Osteoblast (primary cell): ENCODE data around the gene TOP1. TPM values are rescaled to one million over a fixed set of nuclear protein-coding genes. Genes with fewer than 3 reads are reported as not detected.

ENCODE experiments used
- DNase-seq: peaks from one replicate; pipeline ENCODE4 v3.0.0; 2011; ENCODE audit warnings: low spot score, mixed read lengths; ENCODE audit not compliant: insufficient read length; ENCODE audit errors: missing footprints
- H2AFZ ChIP-seq: 2 replicates; pipeline ENCODE4 v1.6.0; 2011; ENCODE audit warnings: mild to moderate bottlenecking, low read length
- H3K27ac ChIP-seq: 2 replicates; pipeline ENCODE4 v1.5.1; 2011; ENCODE audit warnings: mild to moderate bottlenecking, low read depth, low read length, moderate library complexity
- H3K27me3 ChIP-seq: 2 replicates; pipeline ENCODE4 v1.6.0; 2012; ENCODE audit warnings: mild to moderate bottlenecking, control low read depth, inconsistent platforms, low read length, moderate library complexity; ENCODE audit not compliant: insufficient read depth
- H3K36me3 ChIP-seq: 2 replicates; pipeline ENCODE4 v1.5.1; 2011; ENCODE audit warnings: mild to moderate bottlenecking, low read length, control low read depth, moderate library complexity; ENCODE audit not compliant: insufficient read depth
- H3K4me1 ChIP-seq: 2 replicates; pipeline ENCODE4 v1.5.1; 2011; ENCODE audit warnings: mild to moderate bottlenecking, low read length, control low read depth, moderate library complexity; ENCODE audit not compliant: insufficient read depth
- H3K4me2 ChIP-seq: 2 replicates; pipeline ENCODE4 v1.6.0; 2011; ENCODE audit warnings: mild to moderate bottlenecking, low read length; ENCODE audit not compliant: insufficient read depth
- H3K4me3 ChIP-seq: fragments of 200-600 bp; sonication (generic); 3 replicates; pipeline ENCODE4 v1.5.1; 2012; ENCODE audit warnings: mild to moderate bottlenecking, low read length, inconsistent platforms; ENCODE audit not compliant: insufficient read depth
- H3K79me2 ChIP-seq: 2 replicates; pipeline ENCODE4 v1.6.0; 2012; ENCODE audit warnings: mild to moderate bottlenecking, low read length, control low read depth, inconsistent platforms; ENCODE audit not compliant: insufficient read depth
- H3K9me3 ChIP-seq: 2 replicates; pipeline ENCODE4 v1.5.1; 2011; ENCODE audit warnings: low read depth, low read length, control low read depth
- H4K20me1 ChIP-seq: 2 replicates; pipeline ENCODE4 v1.6.0; 2012; ENCODE audit warnings: mild to moderate bottlenecking, low read length, control low read depth; ENCODE audit not compliant: insufficient read depth
- CTCF ChIP-seq: IDR thresholded peaks from 2 replicates; pipeline ENCODE4 v1.5.1; 2011; ENCODE audit warnings: mild to moderate bottlenecking, low read depth, low read length, moderate library complexity; ENCODE audit errors: extremely low read depth
- total RNA-seq: library from RNA; depleted of rRNA; stranded (reverse); fragments of >200 nt; gene quantifications from 2 replicates; pipeline ENCODE4 v1.2.3, GENCODE V29; 2012

TOP1 gene
- total RNA-seq, 1 donor: 10.5 TPM

DNA sequence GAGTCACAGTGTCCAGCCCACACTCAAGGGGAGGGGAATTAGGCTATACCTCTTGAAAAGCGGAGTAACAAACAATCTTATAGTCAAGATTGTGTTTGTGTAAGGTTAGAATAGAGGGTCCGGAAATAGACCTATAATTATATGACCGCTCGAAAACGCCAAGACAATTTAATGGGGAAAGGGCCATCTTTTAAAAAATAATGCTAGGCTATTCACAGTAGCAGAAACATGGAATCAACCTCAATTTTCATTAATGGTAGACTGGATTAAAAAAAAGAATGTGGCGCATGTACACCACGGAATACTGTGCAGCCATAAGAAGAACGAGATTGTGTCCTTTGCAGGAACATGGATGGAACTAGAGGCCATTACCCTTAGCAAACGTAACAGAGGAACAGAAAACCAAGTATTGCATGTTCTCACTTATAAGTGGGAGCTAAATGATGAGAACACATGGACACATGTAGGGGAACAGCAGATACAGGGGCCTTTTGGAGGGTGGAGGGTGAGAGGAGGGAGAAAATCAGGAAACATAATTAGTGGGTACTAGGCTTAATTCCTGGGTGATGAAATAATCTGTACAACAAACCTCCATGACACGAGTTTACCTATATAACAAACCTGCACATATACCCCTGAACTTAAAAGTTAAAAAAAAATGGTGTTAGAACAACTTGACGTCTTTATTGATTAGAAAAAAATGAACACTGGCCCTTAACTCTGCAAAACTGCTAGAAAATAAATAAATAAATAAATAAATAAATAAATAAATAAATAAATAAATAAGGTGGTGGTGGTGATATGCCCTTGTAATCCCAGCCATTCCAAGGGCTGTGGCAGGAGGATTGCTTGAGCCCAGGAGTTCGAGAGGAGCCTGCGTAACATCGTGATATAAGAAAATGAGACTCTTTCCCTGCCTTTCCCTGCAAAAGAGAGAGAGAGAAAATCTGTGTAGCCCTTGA lies 30.3 kb downstream of the TOP1 start:
- peaks cover 23% of the 10 kb centered on the region for H3K36me3 ChIP-seq
- H3K4me3 ChIP-seq: no peak overlapping the region
- H4K20me1 ChIP-seq: peaks cover 34% of the 10 kb centered on the region
- H3K27ac ChIP-seq: peak overlapping the region; percentile 87
- H3K4me1 ChIP-seq: peaks cover 32% of the 10 kb centered on the region
- peaks cover 95% of the 10 kb centered on the region for H3K79me2 ChIP-seq
- no peak for TF ChIP-seq CTCF
- no peak overlapping the region for H2AFZ ChIP-seq
- no peaks in the 10 kb centered on the region for H3K27me3 ChIP-seq
- DNase-seq: no peak
- no peaks in the 10 kb centered on the region for H3K9me3 ChIP-seq
- no peak overlapping the region for H3K4me2 ChIP-seq

DNA sequence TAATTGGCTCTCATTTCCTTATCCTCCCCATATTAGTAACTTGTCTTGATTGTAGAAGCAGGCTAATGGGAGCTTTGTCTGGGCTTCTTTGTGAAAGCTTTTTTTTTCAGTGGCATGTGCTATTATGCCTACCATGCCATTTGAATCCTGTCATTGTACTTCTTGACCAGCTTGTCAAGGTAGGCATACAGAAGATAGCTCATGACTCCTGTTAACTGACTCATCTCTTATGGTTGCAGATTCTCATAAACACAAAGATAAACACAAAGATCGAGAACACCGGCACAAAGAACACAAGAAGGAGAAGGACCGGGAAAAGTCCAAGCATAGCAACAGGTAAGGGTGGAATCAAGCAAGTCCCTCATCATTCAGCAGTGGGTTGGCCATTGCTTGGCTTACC lies 32.5 kb downstream of the TOP1 start:
- DNase-seq: no peak
- H3K4me2 ChIP-seq: no peak overlapping the region
- H4K20me1 ChIP-seq: peaks cover 28% of the 10 kb centered on the region
- no peak for TF ChIP-seq CTCF
- no peak overlapping the region for H2AFZ ChIP-seq
- no peaks in the 10 kb centered on the region for H3K9me3 ChIP-seq
- no peak overlapping the region for H3K4me3 ChIP-seq
- peaks cover 94% of the 10 kb centered on the region for H3K79me2 ChIP-seq
- H3K27me3 ChIP-seq: no peaks in the 10 kb centered on the region
- peaks cover 18% of the 10 kb centered on the region for H3K4me1 ChIP-seq
- H3K36me3 ChIP-seq: peaks cover 27% of the 10 kb centered on the region
- no peak overlapping the region for H3K27ac ChIP-seq

GRCh38 chr20:41063442-41063841 lies 34.8 kb downstream of the TOP1 start:
- Histone ChIP-seq H3K9me3 (no peaks in the 10 kb centered on the region), H3K27me3 (no peaks in the 10 kb centered on the region), H4K20me1 (peaks cover 19% of the 10 kb centered on the region), H3K79me2 (peaks cover 89% of the 10 kb centered on the region), H3K4me3 (no peak overlapping the region), H3K4me1 (peaks cover 5% of the 10 kb centered on the region), H3K4me2 (no peak overlapping the region), H2AFZ (no peak overlapping the region), H3K27ac (no peak overlapping the region), H3K36me3 (peaks cover 30% of the 10 kb centered on the region)
- no peak for DNase-seq
- TF ChIP-seq CTCF: no peak

- Histone ChIP-seq H3K36me3 (peaks cover 30% of the 10 kb centered on the region), H3K79me2 (peaks cover 90% of the 10 kb centered on the region), H2AFZ (no peak overlapping the region), H3K4me1 (no peaks in the 10 kb centered on the region), H3K9me3 (no peaks in the 10 kb centered on the region), H3K27me3 (no peaks in the 10 kb centered on the region), H3K4me2 (no peak overlapping the region), H4K20me1 (peaks cover 15% of the 10 kb centered on the region), H3K27ac (no peak overlapping the region), H3K4me3 (no peak overlapping the region)
- TF ChIP-seq CTCF: no peak
- DNase-seq: no peak
Measured at GRCh38 chr20:41064377-41064776, 35.8 kb downstream of the TOP1 start.
